Kidney epithelial cell (primary cell): Measurements from ENCODE around the gene IQCC. TPM values are rescaled to one million over a fixed set of nuclear protein-coding genes. Genes with fewer than 3 reads are reported as not detected.

Source experiments
- DNase-seq: peaks from one replicate; pipeline ENCODE4 v3.0.0-alpha.2; 2010; ENCODE audit warnings: low read depth
- H3K27me3 ChIP-seq: 2 replicates; pipeline ENCODE4 v1.6.0; 2011; ENCODE audit warnings: low read length; ENCODE audit not compliant: control insufficient read depth, insufficient read depth
- H3K36me3 ChIP-seq: 2 replicates; pipeline ENCODE4 v1.5.1; 2011; ENCODE audit warnings: low read length; ENCODE audit not compliant: control insufficient read depth, insufficient read depth
- H3K4me3 ChIP-seq: 2 replicates; pipeline ENCODE4 v1.5.1; 2011; ENCODE audit warnings: low read depth, mild to moderate bottlenecking, control low read depth, low read length
- CTCF ChIP-seq: IDR thresholded peaks from 2 replicates; pipeline ENCODE4 v1.5.1; 2011; ENCODE audit warnings: mild to moderate bottlenecking, moderate library complexity, low read length, control low read depth, inconsistent platforms; ENCODE audit not compliant: insufficient read depth, poor library complexity, severe bottlenecking
- total RNA-seq: library from RNA; depleted of rRNA; stranded (reverse); fragments of >200 nt; gene quantifications from 2 replicates; pipeline ENCODE4 v1.2.3, GENCODE V29; 2015

IQCC gene
- total RNA-seq, 1 donor from 2014 or later = 2.5 TPM

GRCh38 chr1:32178380-32179192 lies 26.9 kb upstream of the IQCC start:
- H3K4me3 ChIP-seq = no peak overlapping the region

GRCh38 chr1:32179193-32179442 lies 26.4 kb upstream of the IQCC start:
- DNase-seq = no peak
- H3K27me3 ChIP-seq = no peaks in the 10 kb centered on the region
- TF ChIP-seq CTCF = no peak
- no peaks in the 10 kb centered on the region for H3K36me3 ChIP-seq
- H3K4me3 ChIP-seq = peak overlapping the region; percentile 59

More at GRCh38 chr1:32178380-32179192, 26.9 kb upstream of the IQCC start:
- TF ChIP-seq CTCF = no peak
- Histone ChIP-seq H3K27me3 (no peaks in the 10 kb centered on the region), H3K36me3 (no peaks in the 10 kb centered on the region)
- no peak for DNase-seq

GRCh38 chr1:32179443-32180185 lies 25.9 kb upstream of the IQCC start, which contains the start of gene TXLNA:
Gene TXLNA, plus strand, starts transcription at chr1:32179675. Its CDS starts 671 bp downstream, at chr1:32180346.
- no peaks in the 10 kb centered on the region for H3K36me3 ChIP-seq
- H3K4me3 ChIP-seq = peak within 1 kb of the TSS; percentile 59
- no peak for TF ChIP-seq CTCF
- H3K27me3 ChIP-seq = no peaks in the 10 kb centered on the region
- DNase-seq = no peak

GRCh38 chr1:32180186-32181060 lies 25.0 kb upstream of the IQCC start:
- no peak for TF ChIP-seq CTCF
- no peaks in the 10 kb centered on the region for H3K36me3 ChIP-seq
- H3K27me3 ChIP-seq = no peaks in the 10 kb centered on the region
- peak overlapping the region; percentile 59 for H3K4me3 ChIP-seq
- DNase-seq = no peak

- peak overlapping the region; percentile 59 for H3K4me3 ChIP-seq
- no peaks in the 10 kb centered on the region for H3K27me3 ChIP-seq
- no peak for TF ChIP-seq CTCF
- no peaks in the 10 kb centered on the region for H3K36me3 ChIP-seq
- no peak for DNase-seq
Measured at GRCh38 chr1:32181065-32181464, 24.4 kb upstream of the IQCC start.
